Measurements from ENCODE around the gene PSMA5. TPM values are rescaled to one million over a fixed set of nuclear protein-coding genes. Genes with fewer than 3 reads are reported as not detected.

Gene PSMA5
- total RNA-seq, 1 experiment from 2014 or later = 133 TPM

DNA sequence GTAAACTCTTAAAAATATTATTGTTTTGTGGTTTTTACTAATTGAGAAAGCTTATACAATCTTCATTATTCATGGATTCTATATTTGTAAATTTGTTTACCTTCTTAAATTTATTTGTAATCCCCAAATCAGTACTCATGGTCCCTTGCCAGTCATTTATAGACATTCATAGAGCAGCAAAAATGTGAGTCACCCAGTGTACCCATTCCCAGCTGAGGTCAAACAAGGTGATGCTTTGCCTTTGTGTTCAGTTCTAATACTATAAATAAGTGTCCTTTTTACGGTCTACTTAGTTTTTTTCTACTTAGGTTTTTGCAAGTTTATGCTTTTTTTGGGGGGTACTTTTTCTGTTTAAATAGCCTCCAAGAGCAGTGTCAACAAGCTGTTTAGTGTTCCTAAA is 64.6 kb downstream of the PSMA5 start:
- no CpG with 5 or more reads among the region's 1 CpG for WGBS (ENCODE audit: extremely low coverage, insufficient read length, low lambda C conversion rate)
- Mint-ChIP-seq H3K4me1 (peaks cover 18 to 19% of the 10 kb centered on the region in 2 experiments), H3K36me3 (ENCODE audit: insufficient read depth in 1 of 3, low read depth in 3 of 3) (peaks cover 5 to 16% (median 10%) of the 10 kb centered on the region in 3 experiments)

More for the DNA sequence above, 64.6 kb downstream of the PSMA5 start:
- no peak overlapping the region for H3K4ac ChIP-seq (ENCODE audit: low read depth, low read length)
- no peak overlapping the region for H3K56ac ChIP-seq (ENCODE audit: insufficient read length, low read depth, low read length)
- no peak overlapping the region for H2BK15ac ChIP-seq (ENCODE audit: low read depth, low read length)
- H4K8ac ChIP-seq (replicated peaks; ENCODE audit: insufficient read length, low read depth, low read length) = no peak overlapping the region
- no peak overlapping the region for H2AK5ac ChIP-seq (ENCODE audit: insufficient read length, low read length)
- H3K23me2 ChIP-seq (ENCODE audit: insufficient read length, low read depth, low read length, poor library complexity, severe bottlenecking) = no peaks in the 10 kb centered on the region
- H4K91ac ChIP-seq (ENCODE audit: insufficient read length, low read depth, low read length) = no peak overlapping the region
- Mint-ChIP-seq H3K27me3 (ENCODE audit: low read depth) (no peaks in the 10 kb centered on the region), H3K4me3 (no peak overlapping the region), H3K9me3 (no peaks in the 10 kb centered on the region), H3K27ac (no peak overlapping the region; a peak in 1 of 7 replicates)
- no peaks in the 10 kb centered on the region for H3K9me3 ChIP-seq (ENCODE audit: control insufficient read depth, low read depth, low read length)
- H2AFZ ChIP-seq (ENCODE audit: low read length) = no peak overlapping the region
- no peaks in the 10 kb centered on the region for H3K27me3 ChIP-seq (ENCODE audit: insufficient read depth, low read length)
- no peak overlapping the region for H3K18ac ChIP-seq (ENCODE audit: insufficient read length, low read depth, low read length)
- no peaks in the 10 kb centered on the region for H3K4me1 ChIP-seq (ENCODE audit: insufficient read depth, low read length)
- no peak overlapping the region for H4K5ac ChIP-seq (ENCODE audit: insufficient read length, low read depth, low read length)
- no peaks in the 10 kb centered on the region for H4K20me1 ChIP-seq (ENCODE audit: control insufficient read depth, insufficient read depth, insufficient read length)
- no peak for DNase-seq
- H3K23ac ChIP-seq (ENCODE audit: insufficient read length, low read depth, low read length) = no peak overlapping the region
- no peak overlapping the region for H2BK20ac ChIP-seq (ENCODE audit: low read depth, low read length, poor library complexity, severe bottlenecking)
- H2BK120ac ChIP-seq (ENCODE audit: low read depth, low read length, poor library complexity, severe bottlenecking) = no peak overlapping the region
- TF ChIP-seq, protein P1, sequence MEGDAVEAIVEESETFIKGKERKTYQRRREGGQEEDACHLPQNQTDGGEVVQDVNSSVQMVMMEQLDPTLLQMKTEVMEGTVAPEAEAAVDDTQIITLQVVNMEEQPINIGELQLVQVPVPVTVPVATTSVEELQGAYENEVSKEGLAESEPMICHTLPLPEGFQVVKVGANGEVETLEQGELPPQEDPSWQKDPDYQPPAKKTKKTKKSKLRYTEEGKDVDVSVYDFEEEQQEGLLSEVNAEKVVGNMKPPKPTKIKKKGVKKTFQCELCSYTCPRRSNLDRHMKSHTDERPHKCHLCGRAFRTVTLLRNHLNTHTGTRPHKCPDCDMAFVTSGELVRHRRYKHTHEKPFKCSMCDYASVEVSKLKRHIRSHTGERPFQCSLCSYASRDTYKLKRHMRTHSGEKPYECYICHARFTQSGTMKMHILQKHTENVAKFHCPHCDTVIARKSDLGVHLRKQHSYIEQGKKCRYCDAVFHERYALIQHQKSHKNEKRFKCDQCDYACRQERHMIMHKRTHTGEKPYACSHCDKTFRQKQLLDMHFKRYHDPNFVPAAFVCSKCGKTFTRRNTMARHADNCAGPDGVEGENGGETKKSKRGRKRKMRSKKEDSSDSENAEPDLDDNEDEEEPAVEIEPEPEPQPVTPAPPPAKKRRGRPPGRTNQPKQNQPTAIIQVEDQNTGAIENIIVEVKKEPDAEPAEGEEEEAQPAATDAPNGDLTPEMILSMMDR (conservative IDR thresholded peaks at IDR 0.05) = no peak
- H2BK12ac ChIP-seq (ENCODE audit: insufficient read length, low read depth, low read length) = no peak overlapping the region
- H3K4me2 ChIP-seq (ENCODE audit: insufficient read depth, insufficient read length, low read length) = no peak overlapping the region
- no peaks in the 10 kb centered on the region for H3K79me1 ChIP-seq (ENCODE audit: insufficient read depth, low read depth, low read length, poor library complexity, severe bottlenecking)
- no peak overlapping the region for H2BK5ac ChIP-seq (ENCODE audit: insufficient read length, low read length)
- H3K9ac ChIP-seq (ENCODE audit: extremely low read depth, insufficient read length, low read length) = no peak overlapping the region
- no peak overlapping the region for H3T11ph ChIP-seq (ENCODE audit: low read length)
- no peak overlapping the region for H3K27ac ChIP-seq (ENCODE audit: insufficient read length, low read depth, low read length)
- H3K79me2 ChIP-seq (ENCODE audit: insufficient read depth, low read length) = no peaks in the 10 kb centered on the region
- H3K14ac ChIP-seq (ENCODE audit: insufficient read depth, low read length) = no peak overlapping the region
